ENCODE data around the gene MACROH2A2.

DNA sequence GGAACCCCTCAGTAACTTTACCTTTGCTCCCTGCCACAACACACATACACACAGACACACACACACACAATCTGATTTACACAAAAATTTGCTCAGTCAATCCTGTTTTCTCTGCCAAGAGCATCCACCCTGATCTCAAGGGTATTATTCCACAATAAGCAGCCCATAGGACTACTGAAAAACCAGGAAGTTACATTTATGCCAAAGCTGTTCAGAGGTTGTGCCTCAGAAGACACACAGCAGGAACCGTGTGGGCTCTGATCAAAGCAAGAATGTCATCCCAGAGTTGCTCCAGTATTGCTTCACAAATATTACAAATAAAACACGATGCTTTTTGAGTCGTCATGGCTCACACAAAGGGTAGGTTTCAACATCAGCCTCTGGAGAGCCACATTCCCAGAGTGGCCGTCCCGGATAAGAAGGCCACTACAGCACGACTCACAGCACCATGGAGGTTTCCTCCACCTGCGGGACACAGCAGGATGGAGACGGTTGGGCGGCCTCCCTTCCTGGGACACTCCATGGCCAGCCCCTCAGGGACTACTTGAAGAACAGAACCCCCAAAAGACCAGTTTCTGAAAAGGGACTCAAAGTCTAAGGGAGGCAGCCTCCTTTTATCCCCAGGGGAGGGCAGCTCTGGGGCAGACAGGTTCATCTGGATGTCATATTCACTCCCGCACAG lies 78.4 kb downstream of the MACROH2A2 start:
- TF ChIP-seq POLR2A (IDR thresholded peaks at IDR 0.05; ENCODE audit: low read depth, low read length) (no peak), PAX5 (IDR thresholded peaks at IDR 0.05; ENCODE audit: insufficient read depth, low read length, severe bottlenecking) (no peak), TAF1 (IDR thresholded peaks at IDR 0.05; ENCODE audit: low read depth, low read length) (no peak), POLR2AphosphoS5 (IDR thresholded peaks at IDR 0.05; ENCODE audit: low read depth, low read length) (no peak), SPI1 (IDR thresholded peaks at IDR 0.05; ENCODE audit: low read depth, low read length) (no peak), POU2F2 (IDR thresholded peaks at IDR 0.05; ENCODE audit: low read depth, low read length) (no peak)

Measured in GM12891 (cell line).